Esophagus muscularis mucosa (tissue), 4 donors: ENCODE data around the gene DBX2.
"Not testable (repeated sequence)": the region's sequence is repeated elsewhere in the genome, so short reads cannot be mapped to it uniquely, and the experiment has no call there.

Experiments used
- EP300 ChIP-seq: sonication (generic); formaldehyde crosslinking; IDR thresholded peaks from one replicate; pipeline ENCODE4 v1.6.1; 2017; ENCODE audit warnings: antibody characterized with exemption
- POLR2A ChIP-seq: fragments of 450-650 bp; IDR thresholded peaks from one replicate; pipeline ENCODE4 v1.6.1; 2017; ENCODE audit warnings: antibody characterized with exemption, moderate library complexity, mild to moderate bottlenecking, low read depth
- POLR2AphosphoS5 ChIP-seq, 2 donors: sonication (generic); formaldehyde crosslinking; IDR thresholded peaks; one replicate each; pipeline ENCODE4 v1.6.1; 2017; ENCODE audit warnings: antibody characterized with exemption in 2 of 2
- TF ChIP-seq, protein P1 (sequence below), 3 experiments: fragments of 200-600 bp in 2 of 3; fragments of 450-650 bp in 1 of 3; sonication (generic) in 2 of 3; IDR thresholded peaks; one replicate each; pipeline ENCODE4 v1.5.1; 2017 to 2019; ENCODE audit warnings: antibody characterized with exemption in 3 of 3, mild to moderate bottlenecking in 2 of 3, moderate library complexity in 1 of 3

DNA sequence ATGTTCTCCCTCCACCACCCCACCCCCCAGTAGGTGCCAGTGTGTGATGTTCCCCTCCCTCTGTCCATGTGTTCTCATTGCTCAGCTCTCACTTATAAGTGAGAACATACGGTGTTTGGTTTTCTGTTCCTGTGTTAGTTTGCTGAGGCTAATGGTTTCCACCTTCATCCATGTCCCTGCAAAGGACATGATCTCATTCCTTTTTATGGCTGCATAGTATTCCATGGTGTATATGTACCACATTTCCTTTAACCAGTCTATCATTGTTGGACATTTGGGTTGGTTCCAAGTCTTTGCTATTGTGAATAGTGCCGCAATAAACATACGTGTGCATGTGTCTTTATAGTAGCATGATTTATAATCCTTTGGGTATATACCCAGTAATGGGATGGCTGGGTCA is 33.3 kb upstream of the DBX2 start:
- TF ChIP-seq, protein P1, sequence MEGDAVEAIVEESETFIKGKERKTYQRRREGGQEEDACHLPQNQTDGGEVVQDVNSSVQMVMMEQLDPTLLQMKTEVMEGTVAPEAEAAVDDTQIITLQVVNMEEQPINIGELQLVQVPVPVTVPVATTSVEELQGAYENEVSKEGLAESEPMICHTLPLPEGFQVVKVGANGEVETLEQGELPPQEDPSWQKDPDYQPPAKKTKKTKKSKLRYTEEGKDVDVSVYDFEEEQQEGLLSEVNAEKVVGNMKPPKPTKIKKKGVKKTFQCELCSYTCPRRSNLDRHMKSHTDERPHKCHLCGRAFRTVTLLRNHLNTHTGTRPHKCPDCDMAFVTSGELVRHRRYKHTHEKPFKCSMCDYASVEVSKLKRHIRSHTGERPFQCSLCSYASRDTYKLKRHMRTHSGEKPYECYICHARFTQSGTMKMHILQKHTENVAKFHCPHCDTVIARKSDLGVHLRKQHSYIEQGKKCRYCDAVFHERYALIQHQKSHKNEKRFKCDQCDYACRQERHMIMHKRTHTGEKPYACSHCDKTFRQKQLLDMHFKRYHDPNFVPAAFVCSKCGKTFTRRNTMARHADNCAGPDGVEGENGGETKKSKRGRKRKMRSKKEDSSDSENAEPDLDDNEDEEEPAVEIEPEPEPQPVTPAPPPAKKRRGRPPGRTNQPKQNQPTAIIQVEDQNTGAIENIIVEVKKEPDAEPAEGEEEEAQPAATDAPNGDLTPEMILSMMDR (IDR thresholded peaks at IDR 0.05) = not testable (repeated sequence)
- TF ChIP-seq POLR2A; POLR2AphosphoS5 (IDR thresholded peaks at IDR 0.05); EP300: not testable (repeated sequence)
